AG04450 (cell line): ENCODE results near the gene AMELX. TPM values are rescaled to one million over a fixed set of nuclear protein-coding genes. Genes with fewer than 3 reads are reported as not detected.

Source experiments
- CTCF ChIA-PET: fragments of 300-600, 350-600 bp; formaldehyde crosslinking; extraction: SDS; loops from one replicate; lab custom pipeline; 2022; ENCODE audit warnings: antibody characterized with exemption, inconsistent platforms; lab: Charles Lee
- POLR2A ChIA-PET: fragments of 350-600 bp; formaldehyde crosslinking; extraction: SDS; loops from one replicate; lab custom pipeline; 2021; ENCODE audit warnings: antibody characterized with exemption, inconsistent platforms; lab: Yijun Ruan, JAX
- DNase-seq: peaks from one replicate; pipeline ENCODE4 v3.0.0-alpha.2; 2011; ENCODE audit warnings: low read depth, low spot score
- H3K27ac ChIP-seq: one replicate; pipeline ENCODE4 v1.5.1; 2012; ENCODE audit warnings: low read depth, low read length, control low read depth
- H3K27me3 ChIP-seq: one replicate; pipeline ENCODE4 v1.6.0; 2012; ENCODE audit warnings: low read length; ENCODE audit not compliant: control insufficient read depth, insufficient read depth
- H3K4me3 ChIP-seq: 2 replicates; pipeline ENCODE4 v1.5.1; 2011; ENCODE audit warnings: mild to moderate bottlenecking, low read depth, low read length, control low read depth
- H3K9me3 ChIP-seq: 2 replicates; pipeline ENCODE4 v1.5.1; 2012; ENCODE audit warnings: low read length; ENCODE audit not compliant: control insufficient read depth, insufficient read depth
- polyA plus RNA-seq: library from polyadenylated mRNA; depleted of rRNA; stranded (reverse); fragments of >200 nt; gene quantifications from 2 replicates; pipeline ENCODE4 v1.2.3, GENCODE V29; 2011
- TF ChIP-seq, protein P1 (sequence below): IDR thresholded peaks from 2 replicates; pipeline ENCODE4 v1.5.1; 2011; ENCODE audit warnings: low read depth, low read length, control low read depth, inconsistent platforms

The AMELX gene
- polyA plus RNA-seq, 1 experiment, result not detected

DNA sequence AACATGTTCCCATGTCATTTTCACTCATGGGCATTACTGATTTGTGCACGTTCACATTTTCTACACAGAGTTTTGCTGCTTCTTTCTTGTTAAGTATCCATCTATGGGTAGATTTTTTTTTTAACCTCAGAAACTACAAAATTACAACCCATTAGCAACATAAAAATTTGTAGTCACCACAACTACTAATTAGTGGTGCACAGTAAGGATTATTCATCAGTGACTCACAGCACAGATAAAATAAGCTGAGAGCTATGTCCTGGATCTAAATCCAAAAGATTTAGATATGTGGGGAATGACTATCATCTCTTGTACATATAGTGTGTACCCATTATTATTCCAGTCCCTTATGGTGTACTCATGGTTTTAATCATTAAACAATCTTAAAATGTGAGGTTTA lies 19.7 kb upstream of the AMELX start:
- Histone ChIP-seq H3K4me3 (no peak overlapping the region), H3K9me3 (no peaks in the 10 kb centered on the region), H3K27me3 (no peaks in the 10 kb centered on the region), H3K27ac (no peak overlapping the region)
- ChIA-PET CTCF (interaction anchor here (0.7 kb wide), 1 partner anchor 45 kb away, joined by 4 read pairs; no protein-coding TSS in a partner anchor), POLR2A (no interaction called here)
- TF ChIP-seq, protein P1, sequence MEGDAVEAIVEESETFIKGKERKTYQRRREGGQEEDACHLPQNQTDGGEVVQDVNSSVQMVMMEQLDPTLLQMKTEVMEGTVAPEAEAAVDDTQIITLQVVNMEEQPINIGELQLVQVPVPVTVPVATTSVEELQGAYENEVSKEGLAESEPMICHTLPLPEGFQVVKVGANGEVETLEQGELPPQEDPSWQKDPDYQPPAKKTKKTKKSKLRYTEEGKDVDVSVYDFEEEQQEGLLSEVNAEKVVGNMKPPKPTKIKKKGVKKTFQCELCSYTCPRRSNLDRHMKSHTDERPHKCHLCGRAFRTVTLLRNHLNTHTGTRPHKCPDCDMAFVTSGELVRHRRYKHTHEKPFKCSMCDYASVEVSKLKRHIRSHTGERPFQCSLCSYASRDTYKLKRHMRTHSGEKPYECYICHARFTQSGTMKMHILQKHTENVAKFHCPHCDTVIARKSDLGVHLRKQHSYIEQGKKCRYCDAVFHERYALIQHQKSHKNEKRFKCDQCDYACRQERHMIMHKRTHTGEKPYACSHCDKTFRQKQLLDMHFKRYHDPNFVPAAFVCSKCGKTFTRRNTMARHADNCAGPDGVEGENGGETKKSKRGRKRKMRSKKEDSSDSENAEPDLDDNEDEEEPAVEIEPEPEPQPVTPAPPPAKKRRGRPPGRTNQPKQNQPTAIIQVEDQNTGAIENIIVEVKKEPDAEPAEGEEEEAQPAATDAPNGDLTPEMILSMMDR, result no peak
- DNase-seq, result no peak

DNA sequence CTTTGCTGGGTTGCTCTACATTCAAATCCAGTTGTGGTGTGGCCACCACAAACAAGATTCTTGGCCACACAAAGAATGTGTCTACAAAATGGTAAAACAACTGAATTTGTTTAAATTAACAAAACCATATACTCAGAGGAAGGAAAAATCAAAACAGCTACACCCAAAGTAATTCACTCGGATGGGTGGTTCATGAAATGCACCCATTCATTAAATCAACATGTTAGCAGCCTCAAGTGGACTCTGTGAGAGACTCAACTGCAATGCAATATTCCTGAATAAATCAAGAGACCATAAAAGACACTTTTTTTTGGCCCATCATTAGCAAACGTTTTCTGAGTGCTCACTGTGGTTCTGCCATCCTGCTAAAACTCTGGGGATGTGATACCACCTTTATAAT lies 11.2 kb upstream of the AMELX start:
- ChIA-PET POLR2A (no interaction called here), CTCF (no interaction called here)
- Histone ChIP-seq H3K27me3 (no peaks in the 10 kb centered on the region), H3K4me3 (no peak overlapping the region), H3K9me3 (no peaks in the 10 kb centered on the region), H3K27ac (no peak overlapping the region)
- TF ChIP-seq, protein P1, result no peak
- no peak for DNase-seq

DNA sequence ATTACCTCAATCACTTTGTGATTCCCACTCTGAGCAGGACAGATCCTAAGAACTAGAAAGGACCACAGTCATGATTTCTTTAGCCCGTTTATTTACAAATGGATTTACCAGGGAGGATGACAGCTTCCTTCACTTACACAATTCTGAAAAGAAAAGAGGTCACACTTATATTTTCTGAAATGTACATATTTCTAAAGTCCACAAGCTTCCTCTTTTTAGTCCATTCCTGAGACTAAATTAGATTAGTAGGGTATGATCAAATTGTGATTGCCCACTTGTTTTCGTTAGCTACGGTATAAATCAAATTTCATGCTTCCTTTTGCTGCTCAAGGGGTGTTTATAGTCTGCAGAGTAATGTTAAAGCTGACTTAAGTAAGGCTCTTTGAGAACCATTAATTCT lies 7.6 kb upstream of the AMELX start:
- no peak overlapping the region for H3K27ac ChIP-seq
- TF ChIP-seq, protein P1, result no peak
- H3K27me3 ChIP-seq, result no peaks in the 10 kb centered on the region
- H3K9me3 ChIP-seq, result no peaks in the 10 kb centered on the region
- ChIA-PET POLR2A (no interaction called here), CTCF (no interaction called here)
- DNase-seq, result no peak
- H3K4me3 ChIP-seq, result no peak overlapping the region

DNA sequence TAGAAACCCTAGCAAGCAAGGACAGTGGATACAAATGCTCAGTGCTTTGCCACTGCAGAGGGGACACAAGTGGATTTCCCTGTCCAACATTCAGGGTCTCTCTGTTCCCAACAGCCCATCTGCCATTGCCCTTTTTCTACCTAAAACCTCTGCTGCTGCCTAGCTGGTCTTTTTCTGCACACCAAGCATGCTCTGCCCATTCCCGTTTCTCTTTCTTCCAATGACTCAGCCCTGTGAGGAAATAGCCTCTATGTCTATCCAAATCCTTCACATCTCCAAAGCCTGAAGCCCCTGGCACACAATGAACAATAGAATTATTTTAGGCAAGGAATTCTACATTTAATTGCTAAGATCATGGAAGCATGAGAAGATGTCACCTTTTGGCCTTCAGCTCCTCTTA lies 5.7 kb upstream of the AMELX start:
- no peak for DNase-seq
- H3K9me3 ChIP-seq, result no peaks in the 10 kb centered on the region
- TF ChIP-seq, protein P1, result no peak
- no peak overlapping the region for H3K27ac ChIP-seq
- ChIA-PET POLR2A (no interaction called here), CTCF (no interaction called here)
- no peaks in the 10 kb centered on the region for H3K27me3 ChIP-seq
- H3K4me3 ChIP-seq, result no peak overlapping the region

DNA sequence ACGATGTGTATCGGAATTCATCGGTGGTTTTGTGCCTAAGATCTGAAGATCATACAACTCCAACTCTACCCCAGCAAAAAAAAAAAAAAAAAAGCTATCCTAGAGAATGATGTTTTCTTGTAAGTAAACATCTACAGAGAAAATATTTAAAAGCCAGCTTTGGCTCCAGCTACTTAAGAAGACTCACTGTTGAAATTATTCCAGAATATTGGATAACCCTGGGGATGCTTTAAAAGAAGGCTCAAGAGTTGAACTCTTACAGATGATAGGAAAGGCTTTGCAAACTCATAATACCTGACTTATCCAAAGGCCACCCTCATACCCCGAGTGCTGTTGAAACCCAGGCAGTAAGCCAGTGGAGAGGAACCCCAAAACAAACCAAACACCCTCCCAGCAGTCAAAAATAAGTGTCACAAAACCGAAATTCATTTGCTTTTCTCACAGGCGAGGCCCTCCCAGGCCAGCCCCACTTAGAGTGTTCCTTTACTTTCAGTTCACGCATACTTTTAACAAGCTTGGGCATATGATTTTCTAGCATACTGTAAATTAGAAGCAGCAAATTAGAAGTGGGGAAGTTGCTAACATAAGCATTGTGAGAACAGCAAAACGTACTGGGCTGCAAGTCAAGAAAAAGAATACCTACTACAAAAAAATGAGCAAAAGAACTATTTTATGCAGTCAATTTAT lies 2.7 kb upstream of the AMELX start:
- Histone ChIP-seq H3K27ac (no peak overlapping the region), H3K9me3 (no peaks in the 10 kb centered on the region), H3K27me3 (no peaks in the 10 kb centered on the region), H3K4me3 (no peak overlapping the region)
- CTCF ChIA-PET, result interaction anchor here (0.6 kb wide), 3 partner anchors 60 to 1961 kb away, joined by 3 to 6 read pairs (median 3); no protein-coding TSS in a partner anchor
- TF ChIP-seq, protein P1, result no peak
- no peak for DNase-seq
- POLR2A ChIA-PET, result no interaction called here
